OCI-M2 (cell line): ENCODE data around the gene CLDN34.

Experiments used
- DNase-seq: peaks from one replicate; lab custom pipeline; 2025; ENCODE audit not compliant: unreplicated experiment; lab: John Stamatoyannopoulos, UW

Gene CLDN34, protein sequence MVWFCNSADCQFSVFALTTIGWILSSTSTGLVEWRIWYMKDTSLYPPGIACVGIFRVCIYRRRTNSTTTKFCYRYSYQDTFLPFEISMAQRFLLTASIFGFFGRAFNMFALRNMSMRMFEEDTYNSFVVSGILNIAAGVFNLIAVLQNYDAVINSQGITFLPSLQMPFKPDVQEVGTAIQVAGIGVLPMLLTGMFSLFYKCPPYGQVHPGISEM

DNA sequence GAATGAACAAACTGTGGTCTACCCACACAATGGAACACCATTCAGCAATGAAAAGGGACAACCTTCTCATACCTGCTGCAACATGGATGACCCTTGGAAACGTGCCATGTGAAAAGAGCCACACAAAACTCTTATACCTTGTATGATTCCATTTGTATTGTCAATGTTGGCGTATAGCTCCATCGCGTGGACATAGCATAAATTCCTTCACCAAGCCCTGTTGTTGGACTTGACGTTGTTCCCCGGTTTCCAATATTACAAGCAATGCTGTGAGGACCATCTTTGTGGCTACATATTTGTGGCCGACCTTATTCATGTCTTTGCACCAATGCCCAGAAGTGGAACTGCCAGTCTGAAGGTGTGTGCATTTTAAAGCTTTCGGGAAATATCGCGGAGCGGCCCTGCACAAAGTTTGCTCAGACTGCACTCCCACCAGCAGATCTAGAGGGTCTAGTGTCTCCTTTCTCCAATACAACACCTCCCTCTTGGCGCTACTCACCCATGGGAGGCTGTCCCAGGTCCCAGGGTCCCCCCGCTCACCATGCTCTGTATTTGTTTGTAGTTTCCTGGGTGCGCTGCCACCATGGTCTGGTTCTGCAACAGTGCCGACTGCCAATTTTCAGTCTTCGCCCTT lies at the start of gene CLDN34:
Gene CLDN34 (plus strand): TSS at position 584 of the 634 bp plus-strand sequence. CDS start 0 bp downstream, at position 584.
- DNase-seq, result no peak

DNA sequence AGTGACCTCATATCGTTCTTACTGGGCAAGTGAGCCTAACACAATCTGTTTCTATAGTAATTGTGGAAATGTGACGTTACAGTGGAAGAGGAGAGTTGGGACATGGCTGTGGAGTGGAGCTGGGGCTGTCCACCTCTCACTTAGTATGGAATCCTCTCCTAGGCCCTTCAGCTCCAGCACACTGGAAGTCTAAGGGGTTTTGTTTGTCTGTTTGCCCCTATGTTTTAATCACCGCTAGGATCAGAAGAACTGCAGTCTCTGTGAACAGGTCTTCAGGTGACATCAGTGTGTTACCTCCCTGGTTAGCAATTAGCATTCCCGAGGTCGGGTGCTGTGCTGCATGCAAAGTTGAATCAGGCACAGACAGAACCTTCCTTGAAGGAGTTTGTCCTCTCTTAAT lies 49.3 kb upstream of the CLDN34 start:
- DNase-seq, result no peak

DNA sequence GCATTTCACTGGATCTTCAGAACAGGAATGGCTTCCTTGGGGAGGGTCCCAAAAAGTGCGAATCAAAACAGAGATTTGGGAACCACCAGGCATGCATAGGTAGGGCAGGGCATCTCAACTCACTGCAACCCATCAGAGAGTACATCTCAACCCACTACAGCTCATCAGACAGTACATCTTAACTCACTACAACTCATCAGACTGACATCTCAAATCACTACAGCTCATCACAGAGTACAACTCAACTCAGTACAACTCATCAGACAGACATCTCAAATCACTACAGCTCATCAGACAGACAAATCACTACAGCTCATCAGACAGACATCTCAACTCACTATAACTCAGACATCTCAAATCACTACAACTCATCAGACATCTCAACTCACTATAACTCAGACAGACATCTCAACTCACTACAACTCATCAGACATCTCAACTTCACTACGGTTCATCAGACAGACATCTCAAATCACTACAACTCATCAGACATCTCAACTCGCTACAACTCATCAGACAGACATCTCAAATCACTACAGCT lies 47.5 kb upstream of the CLDN34 start:
- no peak for DNase-seq

DNA sequence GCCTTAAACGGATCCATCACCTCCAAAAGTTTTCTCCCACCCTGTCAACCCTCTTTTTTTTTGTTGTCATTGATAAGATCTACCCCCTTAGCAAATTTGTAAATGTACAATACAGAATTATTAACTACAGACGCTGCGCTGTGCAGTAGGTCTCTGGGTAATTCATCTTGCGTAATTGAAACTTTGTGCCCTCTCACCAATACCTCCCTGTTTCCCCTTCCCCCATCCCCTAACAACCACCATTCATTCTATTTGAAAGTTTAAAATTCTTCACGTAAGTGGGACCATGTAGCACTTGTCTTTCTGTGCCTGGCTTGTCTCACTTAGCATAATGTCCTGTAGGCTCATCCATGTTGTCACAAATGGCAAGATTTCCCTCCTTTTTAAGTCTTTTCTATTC lies 45.8 kb upstream of the CLDN34 start:
- no peak for DNase-seq

DNA sequence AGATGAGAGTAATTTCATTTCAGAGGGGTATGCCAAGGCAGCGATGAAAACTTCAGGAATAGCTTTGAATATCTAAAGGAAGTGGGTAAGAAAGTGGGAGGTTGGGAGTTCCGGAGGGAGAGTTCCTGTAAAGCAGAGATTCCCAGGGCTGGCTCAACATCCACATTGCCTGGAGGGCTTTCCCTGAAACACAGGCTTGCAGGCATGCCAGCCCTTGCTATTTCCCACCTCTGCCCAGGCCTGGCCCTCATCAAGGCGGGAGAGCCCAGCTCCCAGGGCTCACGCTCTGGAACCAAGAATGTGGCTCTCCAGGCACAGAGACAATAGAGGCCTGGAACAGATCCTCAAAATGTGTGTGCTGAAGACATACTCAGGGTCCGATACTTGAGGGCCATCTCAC lies 43.8 kb upstream of the CLDN34 start:
- DNase-seq, result no peak

DNA sequence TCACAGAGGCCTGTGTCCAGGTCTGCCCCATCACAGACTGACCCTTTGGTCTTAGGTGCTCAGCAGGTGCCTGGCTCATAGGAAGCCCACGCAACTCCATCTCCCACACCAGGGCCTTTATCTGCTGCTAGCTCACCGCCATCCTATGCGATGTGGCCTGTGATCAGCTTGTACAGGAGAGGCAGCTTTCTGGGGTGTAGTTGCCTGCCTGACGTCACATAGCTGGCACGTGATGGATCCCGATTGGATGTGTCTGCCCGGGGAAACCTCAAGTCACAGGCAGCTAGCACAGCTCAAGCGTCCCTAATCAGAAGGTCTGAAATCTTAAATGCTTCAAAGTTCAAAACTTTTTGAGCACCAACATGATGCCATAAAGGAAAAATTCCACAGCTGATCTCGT lies 41.2 kb upstream of the CLDN34 start:
- DNase-seq, result no peak

DNA sequence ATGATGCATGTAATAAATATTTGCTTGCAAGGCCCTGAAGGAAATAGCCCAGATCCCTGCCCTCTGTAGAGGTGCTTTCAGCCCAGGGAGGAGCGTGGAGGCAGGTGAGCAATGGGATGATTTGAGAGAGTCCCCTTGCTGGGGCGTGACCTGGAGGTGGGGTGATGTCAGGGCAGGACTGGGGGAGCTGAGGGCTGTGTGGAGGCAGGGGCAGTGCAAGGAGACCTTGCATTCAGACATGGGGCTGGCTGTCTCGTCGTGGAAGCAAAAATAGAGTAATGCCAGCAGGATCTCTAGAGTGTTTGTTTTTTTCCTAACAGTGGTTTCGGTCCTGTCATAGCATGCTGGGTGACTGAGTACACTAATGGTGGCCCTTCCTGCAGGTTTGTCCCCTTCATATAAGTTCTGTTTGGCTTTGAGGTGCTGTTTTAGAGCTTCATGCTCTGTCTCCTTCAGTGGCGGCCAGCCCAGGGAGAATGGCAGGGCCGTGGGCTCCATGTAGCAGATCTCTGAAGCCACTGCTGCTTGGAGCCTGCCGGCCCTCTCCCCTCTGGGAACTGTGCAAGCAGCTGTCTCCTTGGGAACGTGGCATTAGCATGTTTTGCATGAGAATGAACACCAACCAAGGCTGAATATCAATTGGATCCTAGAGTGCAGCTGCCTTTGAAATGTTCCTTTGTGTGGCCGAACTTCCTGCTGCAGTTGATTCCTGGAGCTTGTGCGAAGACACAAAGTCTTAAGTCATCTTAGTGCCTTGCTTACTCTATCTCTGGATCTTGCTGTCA lies 39.3 kb upstream of the CLDN34 start:
- no peak for DNase-seq

DNA sequence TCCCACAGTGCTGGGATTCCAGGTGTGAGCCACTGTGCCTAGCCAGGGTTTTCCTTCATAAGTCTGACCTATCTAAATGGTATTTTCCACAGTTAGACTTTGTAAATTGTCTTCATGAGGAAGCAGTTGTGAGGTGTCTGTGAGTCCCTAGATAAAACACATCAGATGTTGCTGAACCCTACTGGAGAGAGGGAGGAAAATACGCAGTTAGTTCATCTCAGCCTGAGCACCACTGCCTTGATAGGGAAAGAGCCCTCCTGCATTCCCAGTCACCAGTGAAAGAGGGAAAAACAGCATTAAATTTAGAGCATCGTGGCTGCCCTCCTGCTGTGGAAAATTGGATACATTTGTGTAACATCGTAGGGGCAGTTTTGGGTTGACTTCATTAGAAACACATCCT lies 31.7 kb upstream of the CLDN34 start:
- no peak for DNase-seq

DNA sequence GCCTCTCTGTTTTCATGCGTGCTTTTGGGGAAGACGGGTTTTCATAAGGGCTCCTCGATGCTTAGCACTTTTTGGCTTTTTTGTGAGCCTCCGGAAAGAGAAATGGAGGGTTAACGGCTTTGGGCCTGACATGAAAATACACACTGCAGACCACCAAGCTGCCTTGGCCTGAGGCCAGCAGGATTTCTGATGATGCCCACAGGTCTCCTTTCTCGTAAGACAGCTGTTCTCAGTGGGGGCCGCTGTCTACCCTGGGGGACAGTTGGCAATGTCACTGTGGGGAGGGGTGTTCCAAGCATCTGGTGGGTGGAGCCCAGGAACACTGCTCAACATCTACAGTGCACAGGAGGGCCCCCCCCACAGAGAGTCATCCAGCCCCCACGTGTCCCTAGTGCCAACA lies 29.4 kb upstream of the CLDN34 start:
- DNase-seq, result no peak

DNA sequence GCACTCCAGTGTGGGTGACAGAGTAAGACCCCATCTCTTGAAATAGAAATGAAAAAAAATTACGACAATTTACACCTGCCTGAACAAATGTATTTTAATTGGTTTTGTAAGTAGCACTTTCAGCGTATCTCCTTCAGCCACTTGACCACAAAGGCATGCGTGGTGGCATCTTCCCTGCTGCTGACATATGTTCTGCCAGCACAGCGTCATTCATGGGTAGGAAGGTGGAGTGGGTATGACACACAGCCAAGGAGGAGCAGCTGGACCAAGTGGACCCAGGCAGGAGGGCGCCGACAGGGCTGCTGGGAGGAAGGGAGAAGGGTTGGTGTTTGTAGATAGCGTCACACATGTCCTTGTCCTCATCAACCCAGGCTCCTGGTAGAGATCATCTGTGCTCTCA lies 28.6 kb upstream of the CLDN34 start:
- no peak for DNase-seq

DNA sequence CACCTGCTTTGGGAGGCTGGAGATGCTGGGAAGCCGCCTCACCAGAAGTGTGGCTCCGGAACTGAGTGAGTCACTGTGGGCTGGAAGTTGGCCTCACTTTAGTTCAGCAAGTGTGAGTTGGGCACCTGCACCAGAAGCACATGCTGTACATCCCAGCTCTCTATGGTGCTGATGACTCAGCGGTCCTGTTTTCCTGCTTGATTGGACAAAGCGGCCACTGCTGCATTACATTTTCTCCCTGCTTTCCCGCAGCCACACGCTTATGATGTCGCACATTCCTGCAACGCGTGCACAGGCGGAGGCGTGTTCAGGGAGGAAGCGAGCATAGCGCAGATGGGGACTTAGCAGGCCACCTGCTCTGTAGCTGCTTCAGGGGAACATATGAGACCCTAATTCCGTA lies 26.7 kb upstream of the CLDN34 start:
- no peak for DNase-seq

DNA sequence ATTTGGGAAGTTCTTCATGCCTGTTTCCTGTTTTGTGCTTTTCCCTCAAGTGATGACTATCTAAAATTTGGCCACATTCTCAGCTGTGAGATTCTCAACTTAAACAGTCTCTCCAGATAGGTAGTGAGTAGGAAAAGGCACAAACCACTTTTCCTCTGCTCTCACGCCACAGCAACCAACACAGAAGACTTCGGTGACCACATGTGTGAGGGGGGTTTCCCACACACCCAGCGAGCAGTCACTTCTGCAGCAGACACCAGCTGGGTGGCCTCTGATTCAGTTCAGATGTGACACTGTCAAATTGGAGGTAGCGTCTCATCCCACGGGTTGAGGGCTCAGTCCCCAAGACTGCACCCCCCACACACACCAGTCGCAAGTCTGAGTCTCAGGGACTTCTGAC lies 25.1 kb upstream of the CLDN34 start:
- no peak for DNase-seq

DNA sequence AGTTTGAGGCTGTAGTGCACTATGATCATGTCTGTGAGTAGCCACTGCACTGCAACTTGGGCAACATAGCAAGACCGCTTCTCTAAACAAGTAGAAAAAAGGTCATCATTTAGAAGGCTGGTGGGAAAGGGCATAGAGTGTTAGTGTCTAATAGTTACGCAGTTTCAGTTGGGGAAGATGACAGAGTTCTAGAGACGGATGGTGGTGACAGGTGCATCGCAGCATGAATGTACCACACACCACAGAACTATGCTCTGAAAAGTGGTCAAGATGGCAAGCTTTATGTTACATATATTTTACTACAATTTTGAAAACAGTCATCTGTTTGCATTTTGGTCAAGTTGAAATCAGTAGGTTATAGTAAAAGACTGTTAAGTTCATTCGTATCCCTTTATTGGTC lies 23.7 kb upstream of the CLDN34 start:
- DNase-seq, result no peak

DNA sequence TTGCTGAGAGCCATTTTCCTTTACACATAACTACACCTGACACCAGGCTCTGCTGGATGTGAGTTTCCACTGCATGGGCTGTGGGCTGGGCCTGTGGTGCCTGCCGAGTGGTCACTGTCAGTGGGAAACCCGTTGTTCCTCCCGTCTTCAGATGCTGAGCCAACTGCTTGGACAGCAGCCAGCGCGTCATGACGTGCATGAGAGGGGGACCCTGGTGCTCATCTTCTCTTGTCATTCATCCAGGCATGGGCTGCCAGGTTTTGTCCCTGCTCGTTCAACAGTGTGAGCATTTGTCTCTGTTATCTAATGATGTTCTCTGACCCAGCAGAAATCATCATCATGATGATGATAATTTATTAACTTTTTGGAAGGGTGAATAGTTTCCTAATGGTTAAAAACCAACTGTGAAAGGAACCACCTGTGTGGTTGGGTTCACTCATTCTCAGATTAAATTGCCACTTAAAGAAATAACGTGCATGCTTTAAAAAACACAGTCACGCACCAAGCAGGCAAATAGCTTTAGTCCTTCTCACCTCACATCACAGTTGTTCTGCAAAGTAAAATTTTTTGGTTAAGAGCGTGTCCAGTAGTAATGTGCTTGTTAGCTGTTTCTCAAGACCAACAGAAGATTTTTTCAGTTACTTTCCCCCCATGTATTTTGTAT lies 19.9 kb upstream of the CLDN34 start:
- DNase-seq, result no peak

DNA sequence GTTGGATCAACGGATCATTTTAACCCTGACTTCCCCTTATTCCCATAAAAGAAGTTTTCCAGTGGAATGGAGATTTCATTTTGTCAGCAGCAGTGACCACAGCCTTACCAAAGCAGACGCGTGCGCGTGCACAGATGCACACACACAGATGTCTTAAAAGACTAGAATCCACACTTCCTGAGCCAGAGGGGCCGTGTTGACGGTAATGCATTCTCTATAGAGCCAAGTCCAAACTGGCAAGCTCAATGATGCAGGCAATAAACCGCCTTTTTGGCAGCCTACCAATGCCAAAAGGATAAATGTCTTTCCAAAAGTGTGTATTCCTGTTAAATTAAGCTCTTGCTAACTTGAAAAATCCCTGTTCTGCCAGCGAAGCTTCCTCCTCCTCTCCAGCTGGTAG lies 18.8 kb upstream of the CLDN34 start:
- no peak for DNase-seq

DNA sequence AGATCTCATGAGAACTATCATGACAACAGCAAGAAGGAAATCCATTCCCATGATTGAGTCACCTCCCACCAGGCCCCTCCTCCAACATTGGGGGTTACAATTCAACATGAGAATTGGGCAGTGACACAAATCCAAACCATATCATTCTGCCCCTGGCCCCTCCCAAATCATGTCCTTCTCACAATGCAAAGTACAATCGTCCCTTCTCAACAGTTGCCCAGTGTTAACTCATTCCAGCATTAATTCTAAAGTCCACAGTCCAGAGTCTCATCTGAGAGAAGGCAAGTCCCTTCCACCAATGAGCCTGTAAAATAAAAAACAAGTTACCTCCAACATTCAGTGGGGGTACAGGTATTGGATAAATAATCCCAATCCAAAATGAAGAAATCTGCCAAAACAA lies 14.9 kb upstream of the CLDN34 start:
- no peak for DNase-seq

DNA sequence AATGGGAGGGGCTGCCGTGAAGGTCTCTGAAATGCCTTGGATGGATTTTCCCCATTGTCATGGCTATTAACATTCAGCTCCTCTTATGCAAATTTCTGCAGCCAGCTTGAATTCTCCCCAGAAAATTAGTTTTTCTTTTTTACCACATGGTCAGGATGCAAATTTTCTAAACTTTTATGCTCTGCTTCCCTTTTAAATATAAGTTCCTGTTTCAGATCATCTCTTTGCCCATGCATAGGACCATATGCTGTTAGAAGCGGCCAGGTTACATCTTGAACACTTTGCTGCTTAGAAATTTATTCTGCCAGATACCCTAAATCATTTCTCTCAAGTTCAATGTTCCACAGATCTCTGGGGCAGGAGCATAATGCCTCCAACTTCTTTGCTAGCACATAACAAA lies 13.8 kb upstream of the CLDN34 start:
- no peak for DNase-seq

DNA sequence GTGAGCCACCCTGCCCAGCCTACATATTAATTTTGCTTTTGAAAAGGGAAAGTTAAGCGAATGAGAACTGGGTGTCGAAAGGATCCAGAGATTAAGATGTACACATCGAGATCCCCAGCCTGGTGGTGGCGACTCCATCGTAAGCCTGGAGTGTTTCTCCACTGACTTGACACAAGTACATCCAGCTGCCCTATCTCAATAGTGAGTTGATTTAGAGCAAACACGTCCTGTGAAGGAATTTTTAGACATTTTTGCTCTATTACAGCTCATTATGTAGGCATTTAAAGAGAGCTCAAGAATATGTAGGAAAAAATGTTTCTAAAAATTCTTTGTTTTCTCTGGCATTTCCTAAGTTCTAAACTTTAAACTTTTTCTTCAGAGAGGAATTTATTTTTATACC lies 11.7 kb upstream of the CLDN34 start:
- no peak for DNase-seq

DNA sequence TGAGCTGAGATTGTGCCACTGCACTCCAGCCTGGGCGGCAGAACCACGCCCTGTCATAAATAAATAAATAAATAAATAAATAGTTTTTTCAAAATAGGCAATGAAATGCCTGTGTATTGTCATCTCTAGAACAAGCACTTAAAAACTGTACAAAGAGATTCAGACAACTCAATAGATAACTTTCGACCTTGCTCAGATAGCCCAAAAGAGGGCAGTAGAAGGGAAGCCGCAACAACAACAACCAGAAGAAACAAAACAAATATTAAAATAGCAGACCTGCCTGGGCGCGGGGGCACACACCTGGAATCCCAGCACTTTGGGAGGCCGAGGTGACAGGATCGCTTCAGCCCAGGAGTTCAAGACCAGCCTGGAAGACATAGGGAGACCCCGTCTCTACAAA lies 9.4 kb upstream of the CLDN34 start:
- no peak for DNase-seq

DNA sequence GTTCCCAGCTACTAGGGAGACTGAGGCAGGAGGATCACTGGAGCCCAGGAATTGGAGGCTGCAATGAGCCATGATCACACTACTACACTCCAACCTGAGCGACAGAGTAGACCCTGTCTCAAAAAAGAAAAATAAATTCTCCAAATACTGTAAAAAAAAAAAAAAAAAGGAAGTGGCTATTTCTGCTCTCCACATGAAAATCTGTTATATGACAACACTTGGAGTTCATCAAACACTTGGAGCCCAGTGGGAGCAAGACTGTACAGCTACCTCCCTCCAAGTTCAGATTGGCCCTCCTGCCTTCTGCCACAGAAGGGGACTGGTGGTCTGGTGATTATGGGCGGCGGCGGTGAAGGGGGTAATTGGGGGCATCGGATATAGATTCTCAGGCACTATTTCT lies 9.0 kb upstream of the CLDN34 start:
- DNase-seq, result no peak

DNA sequence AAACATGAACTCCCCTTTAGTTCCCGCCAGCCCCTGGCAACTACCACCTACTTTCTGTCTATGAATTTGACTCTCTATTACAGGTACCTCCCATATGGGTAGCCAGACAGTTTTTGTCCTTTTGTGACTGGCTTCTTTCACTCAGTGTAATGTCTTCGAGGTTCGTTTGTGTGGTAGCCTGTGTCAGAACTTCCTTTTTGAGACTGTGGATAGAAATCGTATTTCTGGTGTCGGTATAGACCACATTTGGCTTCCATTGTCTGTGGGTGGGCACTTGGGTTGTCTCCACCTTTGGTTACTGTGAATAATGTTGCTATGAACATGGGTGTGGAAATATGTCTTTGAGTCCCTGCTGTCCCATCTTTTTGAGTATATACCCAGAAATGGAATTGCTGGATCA lies 5.4 kb upstream of the CLDN34 start:
- no peak for DNase-seq

DNA sequence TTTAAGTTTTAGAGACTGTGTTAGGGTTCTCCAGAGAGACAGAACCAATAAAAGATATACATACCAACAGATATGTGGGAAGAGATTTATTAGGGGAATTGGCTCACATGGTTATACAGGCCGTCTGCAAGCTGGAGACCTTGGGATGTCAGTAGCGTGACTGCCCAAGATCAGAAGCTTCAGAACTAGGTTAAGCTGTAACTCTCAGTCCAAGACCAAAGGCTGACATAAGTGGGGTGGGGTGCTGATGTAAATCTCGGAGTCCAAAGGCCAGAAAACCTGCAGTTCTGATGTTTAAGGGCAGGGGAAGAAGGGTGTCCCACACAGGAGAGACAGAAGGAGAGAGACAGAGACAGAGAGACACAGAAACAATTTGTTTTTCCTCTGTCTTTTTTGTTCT lies 10.5 kb downstream of the CLDN34 start:
- DNase-seq, result no peak
